ENCODE data around the gene UGT1A4. TPM values are rescaled to one million over a fixed set of nuclear protein-coding genes. Genes with fewer than 3 reads are reported as not detected.

Gene UGT1A4
- polyA plus RNA-seq, 3 donors, result not detected

- no peak overlapping the region for H3K4me3 ChIP-seq (replicated peaks in 1 of 3; ENCODE audit: low read depth in 2 of 3, low read length in 3 of 3)
- H3K27ac ChIP-seq (ENCODE audit: low read depth in 1 of 2, low read length in 2 of 2), result no peak overlapping the region
- H3K36me3 ChIP-seq (replicated peaks in 1 of 2; ENCODE audit: control insufficient read depth in 1 of 2, insufficient read depth in 2 of 2, low read length in 2 of 2), result no peaks in the 10 kb centered on the region
- 89% methylated on average over 17 of the region's 17 CpGs for WGBS (ENCODE audit: insufficient coverage)
- intact Hi-C loops (cut with micrococcal nuclease), result no loop called here
- H3K4me3 Mint-ChIP-seq, result no peak overlapping the region
- peaks cover 0 to 2% (median 0%) of the 10 kb centered on the region in 7 donors for H3K9me3 Mint-ChIP-seq
- H3K4me2 ChIP-seq (replicated peaks; ENCODE audit: extremely low read depth, low read length, poor library complexity, severe bottlenecking), result no peak overlapping the region
- H3K36me3 Mint-ChIP-seq, result no peaks in the 10 kb centered on the region
- H3K9me3 ChIP-seq (replicated peaks in 1 of 2; ENCODE audit: control insufficient read depth in 1 of 2, insufficient read depth in 1 of 2, low read length in 2 of 2), result no peaks in the 10 kb centered on the region
- no peak overlapping the region for H3K27ac Mint-ChIP-seq
- DNase-seq, result no peak
- H3K27me3 Mint-ChIP-seq (ENCODE audit: low read depth in 3 of 3), result peaks cover 0 to 9% (median 5%) of the 10 kb centered on the region in 3 donors
- no peak for TF ChIP-seq CTCF (IDR thresholded peaks at IDR 0.05)
- no peak overlapping the region for H3K9ac ChIP-seq (ENCODE audit: insufficient read depth, low read length, poor library complexity, severe bottlenecking)
- H2AFZ ChIP-seq (ENCODE audit: insufficient read depth, low read depth, low read length, poor library complexity, severe bottlenecking), result no peak overlapping the region
- no peaks in the 10 kb centered on the region for H3K4me1 ChIP-seq (ENCODE audit: control insufficient read depth in 1 of 2, insufficient read depth in 2 of 2, low read length in 2 of 2)
- no peaks in the 10 kb centered on the region for H3K27me3 ChIP-seq (ENCODE audit: control insufficient read depth in 2 of 2, insufficient read depth in 2 of 2, low read length in 2 of 2)
- H4K20me1 ChIP-seq (ENCODE audit: insufficient read depth, low read length), result no peaks in the 10 kb centered on the region
- H3K79me2 ChIP-seq (ENCODE audit: insufficient read depth, low read length), result no peaks in the 10 kb centered on the region
- no peaks in the 10 kb centered on the region for H3K4me1 Mint-ChIP-seq
Observed at GRCh38 chr2:233794128-233794658, 75.7 kb downstream of the UGT1A4 start.

GRCh38 chr2:233795735-233796171 is 77.2 kb downstream of the UGT1A4 start:
- peaks cover 0 to 9% (median 7%) of the 10 kb centered on the region in 3 donors for H3K27me3 Mint-ChIP-seq (ENCODE audit: low read depth in 3 of 3)
- TF ChIP-seq CTCF (IDR thresholded peaks at IDR 0.05), result no peak

More at GRCh38 chr2:233795735-233796171, 77.2 kb downstream of the UGT1A4 start:
- intact Hi-C loops (cut with micrococcal nuclease), result no loop called here
- Histone ChIP-seq H3K9me3 (replicated peaks in 1 of 2; ENCODE audit: control insufficient read depth in 1 of 2, insufficient read depth in 1 of 2, low read length in 2 of 2) (no peaks in the 10 kb centered on the region), H3K36me3 (replicated peaks in 1 of 2; ENCODE audit: control insufficient read depth in 1 of 2, insufficient read depth in 2 of 2, low read length in 2 of 2) (no peaks in the 10 kb centered on the region), H3K4me2 (replicated peaks; ENCODE audit: extremely low read depth, low read length, poor library complexity, severe bottlenecking) (no peak overlapping the region), H3K9ac (ENCODE audit: insufficient read depth, low read length, poor library complexity, severe bottlenecking) (no peak overlapping the region), H2AFZ (ENCODE audit: insufficient read depth, low read depth, low read length, poor library complexity, severe bottlenecking) (no peak overlapping the region), H3K4me1 (ENCODE audit: control insufficient read depth in 1 of 2, insufficient read depth in 2 of 2, low read length in 2 of 2) (no peaks in the 10 kb centered on the region), H4K20me1 (ENCODE audit: insufficient read depth, low read length) (no peaks in the 10 kb centered on the region), H3K27ac (ENCODE audit: low read depth in 1 of 2, low read length in 2 of 2) (no peak overlapping the region), H3K79me2 (ENCODE audit: insufficient read depth, low read length) (no peaks in the 10 kb centered on the region), H3K4me3 (replicated peaks in 1 of 3; ENCODE audit: low read depth in 2 of 3, low read length in 3 of 3) (no peak overlapping the region), H3K27me3 (ENCODE audit: control insufficient read depth in 2 of 2, insufficient read depth in 2 of 2, low read length in 2 of 2) (no peaks in the 10 kb centered on the region)
- Mint-ChIP-seq H3K9me3 (peaks cover 0 to 2% (median 0%) of the 10 kb centered on the region in 7 donors), H3K4me3 (no peak overlapping the region), H3K36me3 (no peaks in the 10 kb centered on the region), H3K27ac (no peak overlapping the region), H3K4me1 (no peaks in the 10 kb centered on the region)
- no peak for DNase-seq
- 97% methylated on average over 13 of the region's 13 CpGs for WGBS (ENCODE audit: insufficient coverage)

Measured in CD14-positive monocyte (primary cell).